Activated CD8-positive, alpha-beta memory T cell treated with anti-CD3 and anti-CD28 coated beads, Interleukin-2, amount 50 U/mL, for 24 hours (primary cell): ENCODE measurements around the gene TKT.
"Not testable (repeated sequence)": the region's sequence is repeated elsewhere in the genome, so short reads cannot be mapped to it uniquely, and the experiment has no call there.

Experiments
- DNase-seq: peaks from one replicate; pipeline ENCODE4 v3.0.0-alpha.2; 2020; ENCODE audit errors: extremely low read depth

TKT gene, protein sequence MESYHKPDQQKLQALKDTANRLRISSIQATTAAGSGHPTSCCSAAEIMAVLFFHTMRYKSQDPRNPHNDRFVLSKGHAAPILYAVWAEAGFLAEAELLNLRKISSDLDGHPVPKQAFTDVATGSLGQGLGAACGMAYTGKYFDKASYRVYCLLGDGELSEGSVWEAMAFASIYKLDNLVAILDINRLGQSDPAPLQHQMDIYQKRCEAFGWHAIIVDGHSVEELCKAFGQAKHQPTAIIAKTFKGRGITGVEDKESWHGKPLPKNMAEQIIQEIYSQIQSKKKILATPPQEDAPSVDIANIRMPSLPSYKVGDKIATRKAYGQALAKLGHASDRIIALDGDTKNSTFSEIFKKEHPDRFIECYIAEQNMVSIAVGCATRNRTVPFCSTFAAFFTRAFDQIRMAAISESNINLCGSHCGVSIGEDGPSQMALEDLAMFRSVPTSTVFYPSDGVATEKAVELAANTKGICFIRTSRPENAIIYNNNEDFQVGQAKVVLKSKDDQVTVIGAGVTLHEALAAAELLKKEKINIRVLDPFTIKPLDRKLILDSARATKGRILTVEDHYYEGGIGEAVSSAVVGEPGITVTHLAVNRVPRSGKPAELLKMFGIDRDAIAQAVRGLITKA

GRCh38 chr3:53255775-53256703 lies at the start of gene TKT:
TSS of gene TKT (minus strand) at chr3:53256022. CDS start at chr3:53255942, 80 bp downstream.
- peak; percentile 34 for DNase-seq

DNA sequence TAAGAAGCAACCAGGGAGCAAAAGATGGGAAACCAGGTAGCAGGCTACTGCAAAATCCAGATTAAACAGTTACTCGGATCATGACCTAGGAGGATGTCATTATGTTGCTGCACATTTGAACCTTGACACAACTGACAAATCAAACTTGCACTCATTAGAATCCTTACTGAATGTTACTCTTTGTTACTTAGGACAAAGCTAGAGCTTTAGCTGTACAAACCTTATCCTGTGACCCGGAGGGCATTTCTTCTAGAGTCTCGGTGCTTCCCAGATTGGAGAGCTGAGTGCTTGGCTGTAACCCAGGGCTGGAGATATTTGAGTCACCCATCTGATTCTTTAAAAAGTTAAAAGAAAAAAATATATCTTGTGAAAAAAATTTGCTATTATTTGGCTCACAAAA lies 48.1 kb upstream of the TKT start:
- no peak for DNase-seq

GRCh38 chr3:53303549-53303948 lies 47.7 kb upstream of the TKT start:
- no peak for DNase-seq

- no peak for DNase-seq
These were observed 45.0 kb upstream of the TKT start for GRCh38 chr3:53300826-53301225.

DNA sequence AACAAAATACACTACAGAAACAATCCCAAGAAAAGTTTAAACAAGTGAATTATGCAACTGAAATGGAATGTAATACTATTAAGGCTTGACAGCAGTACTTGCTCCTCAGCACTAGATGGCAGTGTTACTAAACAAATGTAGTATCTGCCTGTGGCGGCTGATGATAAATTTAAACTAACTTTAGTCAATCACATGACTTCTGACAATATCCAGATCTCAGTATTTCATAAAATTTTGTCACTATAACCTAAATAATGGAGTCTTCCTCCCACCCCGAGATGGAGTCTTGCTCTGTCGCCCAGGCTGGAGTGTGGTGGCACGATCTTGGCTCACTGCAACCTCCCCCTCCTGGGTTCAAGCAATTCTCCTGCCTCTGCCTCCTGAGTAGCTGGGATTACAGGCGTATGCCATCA lies 43.8 kb upstream of the TKT start:
- not testable (repeated sequence) for DNase-seq

DNA sequence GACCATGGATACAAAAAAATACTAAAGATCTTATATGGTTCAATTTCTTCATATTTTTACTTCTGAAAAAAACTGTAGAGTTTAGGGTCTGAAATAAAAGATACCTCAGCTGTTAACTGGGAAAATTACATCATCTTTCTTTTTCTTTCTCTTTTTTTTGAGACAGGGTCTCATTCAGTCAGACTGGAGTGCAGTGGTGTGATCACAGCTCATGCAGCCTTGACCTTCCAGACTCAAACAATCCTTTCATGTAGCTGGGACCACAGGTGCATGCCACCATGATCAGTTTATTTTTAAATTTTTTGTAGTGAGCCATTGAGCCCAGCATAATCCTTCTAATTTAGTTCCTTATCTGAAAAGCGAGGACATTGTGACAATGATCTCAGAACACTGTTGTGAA lies 39.6 kb upstream of the TKT start:
- no peak for DNase-seq

- DNase-seq, result no peak
These were observed 38.0 kb upstream of the TKT start for GRCh38 chr3:53293867-53294266.

DNA sequence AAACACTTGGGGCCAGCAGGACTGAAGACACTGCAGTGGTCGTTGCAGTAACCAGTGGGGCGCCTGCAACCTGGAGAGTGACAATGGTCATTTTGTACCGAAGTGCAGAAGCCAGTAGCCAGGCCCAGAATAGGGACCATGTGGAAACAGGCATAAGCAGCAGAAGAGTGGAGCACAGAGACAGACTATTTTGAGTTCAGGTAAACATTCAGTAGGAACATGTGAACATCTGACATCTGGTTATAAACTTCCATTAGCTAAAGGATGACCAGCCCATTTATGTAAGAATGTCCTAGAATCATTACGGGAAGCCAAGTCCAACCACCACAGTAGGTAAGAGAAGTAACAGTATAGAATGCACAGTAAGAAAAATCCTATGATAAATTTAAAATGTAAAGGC lies 32.4 kb upstream of the TKT start:
- no peak for DNase-seq

DNA sequence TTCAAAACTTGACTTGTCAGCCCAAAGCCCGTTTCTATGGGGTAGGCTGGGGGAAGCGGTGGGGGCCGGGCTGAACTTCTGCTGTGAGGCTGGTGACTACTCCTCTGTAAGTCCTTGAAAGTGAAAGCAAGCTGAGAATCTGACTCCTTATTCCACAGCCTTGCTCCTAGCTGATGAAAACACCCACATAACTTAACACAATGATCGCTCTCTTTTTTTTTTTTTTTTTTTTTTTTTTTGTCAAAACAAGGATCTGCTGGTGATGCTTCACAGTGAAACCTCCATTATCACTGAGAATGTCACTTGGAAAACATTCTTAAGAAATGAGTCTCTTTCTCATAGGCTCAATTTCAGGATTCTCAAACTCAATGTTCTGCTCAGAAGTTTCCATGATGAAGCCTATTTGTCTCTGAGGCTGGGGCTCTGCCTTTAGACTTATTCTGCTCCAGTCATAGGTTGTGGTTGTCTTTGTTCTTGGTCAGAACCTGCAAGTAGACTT lies 31.4 kb upstream of the TKT start:
- DNase-seq, result no peak

GRCh38 chr3:53286727-53287126 lies 30.9 kb upstream of the TKT start:
- DNase-seq, result no peak

- DNase-seq, result no peak
These were observed 26.8 kb upstream of the TKT start for GRCh38 chr3:53282581-53282980.

DNA sequence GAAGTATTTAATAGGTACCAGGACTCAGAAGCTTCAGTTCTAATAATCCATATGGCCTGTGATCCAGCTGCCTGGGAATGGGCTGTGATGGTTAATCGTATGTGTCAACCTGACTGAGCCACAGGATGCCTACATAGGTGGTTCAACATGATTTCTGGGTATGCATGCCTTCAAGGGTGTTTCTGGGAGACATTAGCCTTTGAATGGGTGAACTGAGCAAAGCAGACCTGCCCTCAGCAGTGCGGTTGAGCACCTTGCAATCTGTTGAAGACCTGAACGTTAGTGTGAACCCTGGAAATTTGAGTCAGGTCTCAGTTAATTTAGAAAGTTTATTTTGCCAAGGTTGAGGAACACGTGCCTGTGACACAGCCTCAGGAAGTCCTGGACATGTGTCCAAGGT lies 22.8 kb upstream of the TKT start:
- DNase-seq, result no peak

GRCh38 chr3:53274938-53275605 lies 19.2 kb upstream of the TKT start:
- DNase-seq, result no peak

DNA sequence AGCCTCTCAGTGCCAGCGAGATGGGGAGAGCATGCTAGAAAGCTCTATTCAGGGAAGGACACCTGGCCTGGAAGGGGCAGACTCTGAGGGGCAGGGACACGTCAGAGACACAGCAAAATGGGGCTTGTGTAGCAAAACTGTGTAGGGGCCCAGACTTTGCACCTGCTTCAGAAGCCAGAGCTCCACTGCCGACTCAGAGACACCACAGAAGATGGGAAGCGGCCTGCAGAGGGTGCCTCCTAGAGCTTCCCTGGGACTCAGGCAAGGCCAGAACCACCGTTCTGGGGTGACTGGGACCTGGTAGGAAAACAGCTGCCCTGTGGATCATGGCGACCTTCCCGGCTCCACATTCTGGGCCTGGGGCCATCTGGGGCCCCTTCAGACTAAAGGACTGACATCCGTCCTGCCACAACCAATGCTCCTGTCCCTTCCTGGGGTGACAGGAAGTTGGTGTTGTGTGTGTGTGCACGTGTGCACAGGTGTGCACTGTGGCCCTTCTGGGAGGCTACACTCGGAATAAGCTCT lies 17.4 kb upstream of the TKT start:
- DNase-seq, result no peak

DNA sequence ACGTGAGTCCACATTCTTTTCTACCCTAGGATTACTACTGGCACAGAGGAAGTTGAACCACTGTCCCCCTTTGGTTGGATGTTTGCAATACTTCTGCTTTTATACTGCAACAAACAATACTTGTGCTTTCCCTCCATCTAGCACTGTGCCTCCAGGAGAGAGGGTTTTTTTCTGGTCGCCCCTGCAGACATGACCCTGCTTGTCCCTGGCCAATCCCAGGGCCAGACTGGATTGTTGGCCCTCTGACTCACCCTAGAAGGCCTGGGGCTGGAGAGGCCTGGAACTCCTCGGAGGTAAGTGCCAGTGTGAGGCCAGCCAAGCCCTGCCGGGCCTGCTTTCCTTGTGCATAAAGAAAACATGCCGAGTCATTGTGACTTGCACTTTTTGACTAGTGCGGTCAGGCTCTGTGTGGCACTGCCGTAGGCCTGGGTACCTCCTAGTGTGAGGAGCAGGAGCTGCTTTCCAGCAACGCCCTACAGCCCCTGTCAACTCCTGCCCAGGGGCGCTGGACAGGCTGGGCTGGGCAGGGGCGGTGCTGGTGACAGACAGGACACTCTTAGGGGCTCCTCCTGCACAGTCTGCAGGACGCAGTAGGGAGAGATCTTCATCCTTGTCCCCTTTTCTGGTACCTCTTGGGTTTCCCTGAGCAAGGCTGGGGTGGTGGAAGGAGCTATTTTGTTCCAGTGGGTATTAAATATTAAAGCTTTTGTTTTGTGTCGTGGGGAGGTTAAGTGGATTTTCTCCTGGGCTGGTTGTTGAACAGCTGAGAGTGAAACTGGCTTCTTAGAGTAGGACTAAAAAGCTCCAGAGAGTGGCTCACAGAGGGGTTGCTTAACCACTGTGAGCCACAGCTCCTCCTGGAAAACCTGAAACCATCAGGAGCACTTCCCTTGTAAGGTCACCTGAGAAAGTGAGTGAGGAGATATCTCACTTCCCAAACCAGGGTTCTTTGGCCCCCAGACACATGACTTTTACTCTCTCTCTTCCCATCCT lies 14.4 kb upstream of the TKT start:
- no peak for DNase-seq

- not testable (repeated sequence) for DNase-seq
These were observed 13.4 kb upstream of the TKT start for GRCh38 chr3:53269193-53269592.

DNA sequence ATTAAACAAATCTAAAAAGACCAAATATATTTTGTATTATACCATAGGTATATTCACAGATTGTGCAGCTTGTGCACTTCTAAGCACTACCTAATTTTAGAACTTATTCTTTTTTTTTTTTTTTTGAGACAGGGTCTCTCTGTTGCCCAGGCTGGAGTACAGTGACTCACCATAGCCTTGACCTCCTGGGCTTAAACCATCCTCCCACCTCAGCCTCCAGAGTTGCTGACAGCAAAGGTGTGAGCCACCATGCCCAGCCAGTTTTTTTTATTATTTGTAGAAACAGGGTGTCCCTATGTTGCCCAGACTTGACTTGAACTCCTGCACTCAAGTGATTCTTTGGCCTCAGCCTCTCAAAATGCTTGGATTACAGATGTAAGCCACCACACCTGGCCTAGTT lies 11.9 kb upstream of the TKT start:
- no peak for DNase-seq

DNA sequence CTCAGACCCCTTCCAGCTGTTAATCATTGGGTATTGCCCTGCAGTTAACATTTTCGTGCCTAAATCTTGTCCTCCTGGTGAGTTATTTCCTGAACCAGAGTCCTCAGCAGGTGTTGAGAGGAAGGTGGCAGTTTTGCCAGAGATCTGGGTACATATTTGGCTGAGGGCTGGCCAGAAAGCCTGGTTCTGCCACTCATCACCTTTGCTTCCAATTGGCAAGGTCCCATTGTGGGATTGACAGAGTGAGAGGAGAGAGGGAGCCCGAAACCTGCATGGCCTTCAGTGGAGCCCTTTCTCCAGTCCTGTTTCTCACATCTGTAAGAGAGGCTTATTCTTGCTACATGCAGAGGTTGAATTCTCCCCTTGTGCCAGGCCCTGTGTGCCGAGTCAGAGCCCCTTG lies 8.9 kb upstream of the TKT start:
- DNase-seq, result no peak

DNA sequence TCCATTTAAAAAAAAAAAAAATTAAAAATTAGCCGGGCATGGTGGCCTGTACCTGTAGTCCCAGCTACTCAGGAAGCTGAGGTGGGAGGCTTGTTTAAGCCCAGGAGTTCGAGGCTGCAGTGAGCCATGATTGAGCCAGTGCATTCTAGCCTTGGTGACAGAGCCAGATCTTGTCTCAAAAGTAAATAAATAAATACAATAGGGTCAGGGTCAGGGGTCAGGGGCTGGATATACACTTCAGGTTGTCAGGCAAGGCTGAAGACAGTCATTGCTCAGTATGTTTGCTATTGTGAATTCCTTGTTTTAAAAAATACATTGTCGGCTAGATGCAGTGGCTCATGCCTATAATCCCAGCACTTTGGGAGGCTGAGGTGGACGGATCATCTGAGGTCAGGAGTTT lies 8.1 kb upstream of the TKT start:
- no peak for DNase-seq

DNA sequence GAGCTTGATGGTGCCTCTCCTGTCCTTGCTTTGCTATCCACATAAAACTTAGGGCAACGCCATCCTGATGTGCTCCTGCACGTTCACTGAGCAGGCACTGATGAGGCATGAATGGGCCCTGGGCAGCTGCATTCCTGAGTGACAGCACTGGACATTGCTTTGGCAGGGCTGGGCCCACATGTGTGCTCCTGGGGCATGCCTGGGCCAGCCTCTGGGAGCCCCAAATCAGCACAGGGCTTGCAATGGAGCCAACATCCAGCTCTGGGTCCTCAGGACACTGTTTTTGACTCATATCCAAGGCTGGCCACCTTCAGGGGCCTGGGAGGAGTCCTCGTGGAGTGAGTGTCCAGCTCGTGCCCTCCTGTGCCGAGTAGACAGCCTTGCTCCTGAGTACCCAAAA lies 5.9 kb upstream of the TKT start:
- no peak for DNase-seq
